Karpas-422 (cell line): ENCODE results near the gene CCER1. TPM values are rescaled to one million over a fixed set of nuclear protein-coding genes. Genes with fewer than 3 reads are reported as not detected.

Source experiments
- DNase-seq: peaks from one replicate; pipeline ENCODE4 v3.0.0-alpha.2; 2015
- H2AFZ ChIP-seq: fragments of 200-600 bp; sonication (generic); 2 replicates; pipeline ENCODE4 v1.6.1; 2014; ENCODE audit warnings: antibody characterized with exemption, low read length, mixed read lengths
- H3K27ac ChIP-seq: fragments of 200-600 bp; sonication (generic); 2 replicates; pipeline ENCODE4 v1.5.1; 2014; ENCODE audit warnings: mild to moderate bottlenecking, low read length, moderate library complexity
- H3K27me3 ChIP-seq: fragments of 200-600 bp; sonication (generic); 2 replicates; pipeline ENCODE4 v1.6.1; 2014; ENCODE audit warnings: low read length, mixed read lengths
- H3K36me3 ChIP-seq: fragments of 200-600 bp; sonication (generic); 2 replicates; pipeline ENCODE4 v1.6.1; 2014; ENCODE audit warnings: low read length, mixed read lengths; ENCODE audit not compliant: insufficient read depth
- H3K4me1 ChIP-seq: fragments of 200-600 bp; sonication (generic); 2 replicates; pipeline ENCODE4 v1.6.1; 2014; ENCODE audit warnings: mild to moderate bottlenecking, low read length, mixed read lengths
- H3K4me2 ChIP-seq: fragments of 200-600 bp; sonication (generic); 2 replicates; pipeline ENCODE4 v1.6.1; 2014; ENCODE audit warnings: low read length, low read depth, mild to moderate bottlenecking; ENCODE audit not compliant: poor library complexity, severe bottlenecking
- H3K4me3 ChIP-seq: fragments of 200-600 bp; sonication (generic); 2 replicates; pipeline ENCODE4 v1.5.1; 2014; ENCODE audit warnings: mild to moderate bottlenecking, antibody characterized with exemption, low read length, mixed read lengths
- H3K79me2 ChIP-seq: fragments of 200-600 bp; sonication (generic); 2 replicates; pipeline ENCODE4 v1.6.1; 2014; ENCODE audit warnings: mild to moderate bottlenecking, low read length, mixed read lengths
- H3K9ac ChIP-seq: fragments of 200-600 bp; sonication (generic); 2 replicates; pipeline ENCODE4 v1.6.0; 2014; ENCODE audit warnings: low read length
- H3K9me2 ChIP-seq: fragments of 200-600 bp; sonication (generic), shearing (Covaris generic); replicated peaks from 2 replicates; pipeline ENCODE4 v1.6.0; 2014; ENCODE audit warnings: mild to moderate bottlenecking, low read length, moderate library complexity; ENCODE audit not compliant: insufficient read depth
- H3K9me3 ChIP-seq: fragments of 300-700, 200-600 bp; sonication (generic); 2 replicates; pipeline ENCODE4 v1.6.1; 2014; ENCODE audit warnings: low read length, mixed read lengths
- H4K20me1 ChIP-seq: fragments of 200-600 bp; sonication (generic); 2 replicates; pipeline ENCODE4 v1.6.1; 2014; ENCODE audit warnings: mild to moderate bottlenecking, antibody characterized with exemption, low read length, low read depth; ENCODE audit not compliant: insufficient read depth
- total RNA-seq: library from RNA; depleted of rRNA; stranded (reverse); fragments of >200 nt; shearing (Covaris generic); gene quantifications from 2 replicates; pipeline ENCODE4 v1.2.3, GENCODE V29; 2014; ENCODE audit warnings: low replicate concordance; rRNA removed

CCER1 gene
- total RNA-seq, 1 experiment from 2014 or later: not detected

- Histone ChIP-seq H3K9me2 (no peaks in the 10 kb centered on the region), H2AFZ (no peak overlapping the region), H3K4me3 (no peak overlapping the region), H3K9ac (no peak overlapping the region), H3K27me3 (no peaks in the 10 kb centered on the region), H3K27ac (no peak overlapping the region), H3K4me1 (no peaks in the 10 kb centered on the region), H3K79me2 (no peaks in the 10 kb centered on the region), H3K4me2 (no peak overlapping the region), H3K36me3 (no peaks in the 10 kb centered on the region), H4K20me1 (no peaks in the 10 kb centered on the region), H3K9me3 (no peaks in the 10 kb centered on the region)
- peak; percentile 41 for DNase-seq
Measured at GRCh38 chr12:90909069-90909770, 45.8 kb downstream of the CCER1 start.

GRCh38 chr12:90908465-90908864 lies 46.5 kb downstream of the CCER1 start:
- Histone ChIP-seq H2AFZ (no peak overlapping the region), H3K79me2 (no peaks in the 10 kb centered on the region), H3K9ac (no peak overlapping the region), H3K4me3 (no peak overlapping the region), H3K27me3 (no peaks in the 10 kb centered on the region), H4K20me1 (no peaks in the 10 kb centered on the region), H3K4me2 (no peak overlapping the region), H3K27ac (no peak overlapping the region), H3K9me2 (no peaks in the 10 kb centered on the region), H3K36me3 (no peaks in the 10 kb centered on the region), H3K9me3 (no peaks in the 10 kb centered on the region), H3K4me1 (no peaks in the 10 kb centered on the region)
- no peak for DNase-seq

- Histone ChIP-seq H4K20me1 (no peaks in the 10 kb centered on the region), H3K9me3 (no peaks in the 10 kb centered on the region), H3K27ac (no peak overlapping the region), H3K9me2 (no peaks in the 10 kb centered on the region), H3K9ac (no peak overlapping the region), H3K4me2 (no peak overlapping the region), H2AFZ (no peak overlapping the region), H3K36me3 (no peaks in the 10 kb centered on the region), H3K4me1 (no peaks in the 10 kb centered on the region), H3K79me2 (no peaks in the 10 kb centered on the region), H3K4me3 (no peak overlapping the region), H3K27me3 (no peaks in the 10 kb centered on the region)
- DNase-seq: no peak
Measured at GRCh38 chr12:90905691-90906370, 49.1 kb downstream of the CCER1 start.

GRCh38 chr12:90902596-90902995 lies 52.4 kb downstream of the CCER1 start:
- H3K4me1 ChIP-seq: no peaks in the 10 kb centered on the region
- no peak overlapping the region for H2AFZ ChIP-seq
- no peaks in the 10 kb centered on the region for H3K9me3 ChIP-seq
- no peak overlapping the region for H3K27ac ChIP-seq
- H3K4me3 ChIP-seq: no peak overlapping the region
- no peaks in the 10 kb centered on the region for H3K27me3 ChIP-seq
- H3K79me2 ChIP-seq: no peaks in the 10 kb centered on the region
- no peak for DNase-seq
- H3K36me3 ChIP-seq: no peaks in the 10 kb centered on the region
- no peak overlapping the region for H3K9ac ChIP-seq
- H3K9me2 ChIP-seq: no peaks in the 10 kb centered on the region
- H3K4me2 ChIP-seq: no peak overlapping the region
- no peaks in the 10 kb centered on the region for H4K20me1 ChIP-seq

Other genes with a start within 250 kb of the CCER1 start
- not detected in 2 replicates for gene EPYC, start 49.8 kb upstream of the CCER1 start, total RNA-seq
- not detected in 2 replicates for gene KERA, start 102.8 kb upstream of the CCER1 start, total RNA-seq
- gene LUM, start 156.3 kb upstream of the CCER1 start, total RNA-seq: not detected in 2 replicates
- 612 and 1,580 TPM in 2 replicates for gene DCN, start 227.6 kb upstream of the CCER1 start, total RNA-seq